ENCODE results near the gene SPAG17.

Gene SPAG17

GRCh38 chr1:118190561-118190960 lies 5.5 kb upstream of the SPAG17 start:
- Histone ChIP-seq H3K79me2 (ENCODE audit: insufficient read depth, low read length) (no peaks in the 10 kb centered on the region), H3K4me2 (ENCODE audit: low read depth, low read length, poor library complexity, severe bottlenecking) (no peak overlapping the region), H3K27me3 (ENCODE audit: low read length) (no peaks in the 10 kb centered on the region), H3K36me3 (ENCODE audit: low read length) (no peaks in the 10 kb centered on the region), H3K9me3 (ENCODE audit: insufficient read depth, low read length) (no peaks in the 10 kb centered on the region), H3K4me3 (ENCODE audit: insufficient read depth, low read length, poor library complexity, severe bottlenecking) (no peak overlapping the region), H3K27ac (ENCODE audit: low read depth, low read length) (no peak overlapping the region), H4K20me1 (ENCODE audit: low read depth, low read length) (no peaks in the 10 kb centered on the region), H3K9me2 (replicated peaks; ENCODE audit: insufficient read depth, low read length) (no peaks in the 10 kb centered on the region), H3K9ac (ENCODE audit: low read length) (no peak overlapping the region), H2AFZ (ENCODE audit: low read depth, low read length, severe bottlenecking) (no peak overlapping the region), H3F3A (ENCODE audit: insufficient read depth) (no peaks in the 10 kb centered on the region)
- TF ChIP-seq EZH2phosphoT487 (conservative IDR thresholded peaks at IDR 0.05; ENCODE audit: low read length), result no peak
- no peak for TF ChIP-seq CTCF (IDR thresholded peaks at IDR 0.05; ENCODE audit: insufficient read depth, low read length, poor library complexity, severe bottlenecking)

GRCh38 chr1:118189564-118189963 lies 4.5 kb upstream of the SPAG17 start:
- H3K36me3 ChIP-seq (ENCODE audit: low read length), result no peaks in the 10 kb centered on the region
- TF ChIP-seq CTCF (IDR thresholded peaks at IDR 0.05; ENCODE audit: insufficient read depth, low read length, poor library complexity, severe bottlenecking) (no peak), EZH2phosphoT487 (conservative IDR thresholded peaks at IDR 0.05; ENCODE audit: low read length) (no peak)
- no peaks in the 10 kb centered on the region for H3F3A ChIP-seq (ENCODE audit: insufficient read depth)
- H3K79me2 ChIP-seq (ENCODE audit: insufficient read depth, low read length), result no peaks in the 10 kb centered on the region
- H3K4me3 ChIP-seq (ENCODE audit: insufficient read depth, low read length, poor library complexity, severe bottlenecking), result no peak overlapping the region
- no peaks in the 10 kb centered on the region for H3K9me3 ChIP-seq (ENCODE audit: insufficient read depth, low read length)
- H3K27ac ChIP-seq (ENCODE audit: low read depth, low read length), result no peak overlapping the region
- no peak overlapping the region for H3K4me2 ChIP-seq (ENCODE audit: low read depth, low read length, poor library complexity, severe bottlenecking)
- H2AFZ ChIP-seq (ENCODE audit: low read depth, low read length, severe bottlenecking), result no peak overlapping the region
- H3K27me3 ChIP-seq (ENCODE audit: low read length), result no peaks in the 10 kb centered on the region
- H4K20me1 ChIP-seq (ENCODE audit: low read depth, low read length), result no peaks in the 10 kb centered on the region
- no peak overlapping the region for H3K9ac ChIP-seq (ENCODE audit: low read length)
- H3K9me2 ChIP-seq (replicated peaks; ENCODE audit: insufficient read depth, low read length), result no peaks in the 10 kb centered on the region

GRCh38 chr1:118188411-118188810 lies 3.4 kb upstream of the SPAG17 start:
- no peak overlapping the region for H2AFZ ChIP-seq (ENCODE audit: low read depth, low read length, severe bottlenecking)
- H3K9ac ChIP-seq (ENCODE audit: low read length), result no peak overlapping the region

More at GRCh38 chr1:118188411-118188810, 3.4 kb upstream of the SPAG17 start:
- no peak overlapping the region for H3K4me2 ChIP-seq (ENCODE audit: low read depth, low read length, poor library complexity, severe bottlenecking)
- TF ChIP-seq EZH2phosphoT487 (conservative IDR thresholded peaks at IDR 0.05; ENCODE audit: low read length), result no peak
- TF ChIP-seq CTCF (IDR thresholded peaks at IDR 0.05; ENCODE audit: insufficient read depth, low read length, poor library complexity, severe bottlenecking), result no peak
- H3K9me3 ChIP-seq (ENCODE audit: insufficient read depth, low read length), result no peaks in the 10 kb centered on the region
- no peaks in the 10 kb centered on the region for H3K27me3 ChIP-seq (ENCODE audit: low read length)
- no peaks in the 10 kb centered on the region for H4K20me1 ChIP-seq (ENCODE audit: low read depth, low read length)
- H3K36me3 ChIP-seq (ENCODE audit: low read length), result no peaks in the 10 kb centered on the region
- no peaks in the 10 kb centered on the region for H3K79me2 ChIP-seq (ENCODE audit: insufficient read depth, low read length)
- no peaks in the 10 kb centered on the region for H3F3A ChIP-seq (ENCODE audit: insufficient read depth)
- no peak overlapping the region for H3K4me3 ChIP-seq (ENCODE audit: insufficient read depth, low read length, poor library complexity, severe bottlenecking)
- H3K9me2 ChIP-seq (replicated peaks; ENCODE audit: insufficient read depth, low read length), result no peaks in the 10 kb centered on the region
- no peak overlapping the region for H3K27ac ChIP-seq (ENCODE audit: low read depth, low read length)
